Left lung (tissue), 10 donors: ENCODE data around the gene NFKB2. TPM values are rescaled to one million over a fixed set of nuclear protein-coding genes. Genes with fewer than 3 reads are reported as not detected.
A peak's percentile ranks its signal among the peaks of the same experiment; 100 is the strongest.

Experiments used
- ATAC-seq: fragments of 200-7000 bp; cut with Tn5 transposase; one replicate; pipeline ENCODE4 v1.9.1; 2020; ENCODE audit warnings: moderate library complexity
- DNase-seq, 4 donors: peaks; one replicate each; pipeline ENCODE4 v3.0.0-alpha.2; 2013 to 2020
- H3K27ac ChIP-seq, 2 donors: fragments of 200-600 bp; sonication (generic) in 1 of 2; one replicate each; pipeline versions ENCODE4 v1.5.0 to v1.8.0; 2020 to 2021
- H3K27me3 ChIP-seq, 2 donors: fragments of 200-600 bp; sonication (generic) in 1 of 2; one replicate each; pipeline versions ENCODE4 v1.5.0 to v1.8.0; 2020 to 2021
- H3K36me3 ChIP-seq, 2 donors: fragments of 200-600 bp; sonication (generic) in 1 of 2; one replicate each; pipeline versions ENCODE4 v1.5.0 to v1.8.0; 2020 to 2021
- H3K4me1 ChIP-seq, 2 donors: fragments of 200-600 bp; one replicate each; pipeline ENCODE4 v1.8.0; 2021
- H3K4me3 ChIP-seq, 2 donors: fragments of 200-600 bp; sonication (generic) in 1 of 2; one replicate each; pipeline versions ENCODE4 v1.5.0 to v1.8.0; 2020 to 2021; ENCODE audit warnings: mild to moderate bottlenecking in 1 of 2
- H3K9me3 ChIP-seq, 2 donors: fragments of 200-600 bp; sonication (generic) in 1 of 2; one replicate each; pipeline versions ENCODE4 v1.5.0 to v1.8.0; 2020 to 2021
- CTCF ChIP-seq, 2 donors: fragments of 200-600 bp; sonication (generic) in 1 of 2; IDR thresholded peaks; one replicate each; pipeline versions ENCODE4 v1.5.0 to v1.8.0; 2021; ENCODE audit warnings: antibody characterized with exemption in 2 of 2
- intact Hi-C, 2 donors: fragments of 100-400 bp; cut with DNase I; formaldehyde crosslinking; loops; one replicate each; pipeline versions ENCODE4 v1.11.2 to v1.14.2; 2022
- polyA plus RNA-seq, 6 donors: library from polyadenylated mRNA; unstranded; fragments of 120-200 nt; gene quantifications; one replicate each; pipeline ENCODE4 v1.2.1, GENCODE V29; 2013; ENCODE audit not compliant: insufficient read length in 6 of 6
- total RNA-seq, 2 donors: library from RNA; stranded (reverse); fragmentation: NEBNext Ultra II Directional; extraction: Animal tissue kit (Norgen Biotek cat#: 25700); gene quantifications; one replicate each; pipeline ENCODE4 v1.2.1, GENCODE V29; 2021
- donor health status: DM: no; HTN: yes; CAD: no.
- donor health status: DM: no; HTN: no; CAD: no.

The NFKB2 gene
- total and polyA plus RNA-seq, 8 donors = 22.0 to 50.2 (median 25.6) TPM

GRCh38 chr10:102400598-102401341 is 5.3 kb downstream of the NFKB2 start:
- Histone ChIP-seq H3K36me3 (peaks cover 0 to 67% of the 10 kb centered on the region in 2 donors), H3K9me3 (no peaks in the 10 kb centered on the region), H3K27me3 (no peaks in the 10 kb centered on the region), H3K4me1 (peaks cover 10 to 46% of the 10 kb centered on the region in 2 donors), H3K4me3 (no peak overlapping the region), H3K27ac (no peak overlapping the region)
- DNase-seq (no peak), ATAC-seq (no peak)
- no peak for TF ChIP-seq CTCF (IDR thresholded peaks at IDR 0.05)
- intact Hi-C loops = no loop called here

GRCh38 chr10:102401342-102401654 is 5.8 kb downstream of the NFKB2 start:
- DNase-seq = no peak
- peaks cover 7 to 40% of the 10 kb centered on the region in 2 donors for H3K4me1 ChIP-seq
- TF ChIP-seq CTCF (IDR thresholded peaks at IDR 0.05) = no peak
- peaks cover 0 to 67% of the 10 kb centered on the region in 2 donors for H3K36me3 ChIP-seq
- intact Hi-C loops = no loop called here
- no peak overlapping the region for H3K27ac ChIP-seq
- no peak for ATAC-seq
- H3K27me3 ChIP-seq = no peaks in the 10 kb centered on the region
- H3K9me3 ChIP-seq = no peaks in the 10 kb centered on the region
- H3K4me3 ChIP-seq = no peak overlapping the region

GRCh38 chr10:102401735-102402511 is 6.4 kb downstream of the NFKB2 start:
- no peak for ATAC-seq
- intact Hi-C loops = no loop called here
- Histone ChIP-seq H3K4me3 (no peak overlapping the region), H3K9me3 (no peaks in the 10 kb centered on the region), H3K27me3 (peaks cover 0 to 2% of the 10 kb centered on the region in 2 donors), H3K36me3 (peaks cover 0 to 61% of the 10 kb centered on the region in 2 donors), H3K27ac (no peak overlapping the region), H3K4me1 (peaks cover 4 to 34% of the 10 kb centered on the region in 2 donors)
- no peak for TF ChIP-seq CTCF (IDR thresholded peaks at IDR 0.05)
- DNase-seq = peak in 1 of 4 donors; percentile 73

GRCh38 chr10:102402512-102402896 is 7.0 kb downstream of the NFKB2 start:
- Histone ChIP-seq H3K4me3 (no peak overlapping the region), H3K27ac (no peak overlapping the region), H3K27me3 (peaks cover 0 to 8% of the 10 kb centered on the region in 2 donors), H3K9me3 (no peaks in the 10 kb centered on the region), H3K4me1 (peaks cover 4 to 28% of the 10 kb centered on the region in 2 donors), H3K36me3 (peaks cover 0 to 55% of the 10 kb centered on the region in 2 donors)
- TF ChIP-seq CTCF (IDR thresholded peaks at IDR 0.05) = no peak
- DNase-seq = no peak
- ATAC-seq = no peak
- intact Hi-C loops = no loop called here

GRCh38 chr10:102403115-102403514 is 7.6 kb downstream of the NFKB2 start:
- Histone ChIP-seq H3K4me3 (no peak overlapping the region), H3K27me3 (peaks cover 0 to 14% of the 10 kb centered on the region in 2 donors), H3K36me3 (peaks cover 0 to 49% of the 10 kb centered on the region in 2 donors), H3K9me3 (no peaks in the 10 kb centered on the region), H3K4me1 (peaks cover 4 to 22% of the 10 kb centered on the region in 2 donors), H3K27ac (no peak overlapping the region)
- intact Hi-C loops = no loop called here
- DNase-seq = peak in 1 of 4 donors; percentile 78
- no peak for TF ChIP-seq CTCF (IDR thresholded peaks at IDR 0.05)
- ATAC-seq = no peak
